Measurements from ENCODE around the gene NQO2.

DNA sequence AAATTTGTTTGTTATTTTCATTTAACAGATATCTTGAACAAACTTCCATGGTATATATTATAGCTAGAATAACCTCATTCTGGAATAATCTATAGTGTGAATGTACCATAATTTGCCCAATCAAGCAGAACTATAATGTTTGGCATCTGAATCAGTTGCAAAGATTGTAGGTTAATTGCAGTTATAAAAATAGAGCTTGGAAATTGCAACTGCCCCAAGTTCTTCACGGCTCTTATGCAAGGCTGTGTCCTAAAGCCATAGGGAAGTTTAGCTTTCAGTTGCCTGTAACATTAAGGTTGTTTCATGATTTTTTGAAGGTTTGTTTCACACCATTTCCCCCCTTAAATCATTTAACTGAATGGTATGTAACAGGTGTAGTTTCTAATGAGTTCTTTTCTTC, 19.4 kb downstream of the NQO2 start:
- TF ChIP-seq, protein P1, sequence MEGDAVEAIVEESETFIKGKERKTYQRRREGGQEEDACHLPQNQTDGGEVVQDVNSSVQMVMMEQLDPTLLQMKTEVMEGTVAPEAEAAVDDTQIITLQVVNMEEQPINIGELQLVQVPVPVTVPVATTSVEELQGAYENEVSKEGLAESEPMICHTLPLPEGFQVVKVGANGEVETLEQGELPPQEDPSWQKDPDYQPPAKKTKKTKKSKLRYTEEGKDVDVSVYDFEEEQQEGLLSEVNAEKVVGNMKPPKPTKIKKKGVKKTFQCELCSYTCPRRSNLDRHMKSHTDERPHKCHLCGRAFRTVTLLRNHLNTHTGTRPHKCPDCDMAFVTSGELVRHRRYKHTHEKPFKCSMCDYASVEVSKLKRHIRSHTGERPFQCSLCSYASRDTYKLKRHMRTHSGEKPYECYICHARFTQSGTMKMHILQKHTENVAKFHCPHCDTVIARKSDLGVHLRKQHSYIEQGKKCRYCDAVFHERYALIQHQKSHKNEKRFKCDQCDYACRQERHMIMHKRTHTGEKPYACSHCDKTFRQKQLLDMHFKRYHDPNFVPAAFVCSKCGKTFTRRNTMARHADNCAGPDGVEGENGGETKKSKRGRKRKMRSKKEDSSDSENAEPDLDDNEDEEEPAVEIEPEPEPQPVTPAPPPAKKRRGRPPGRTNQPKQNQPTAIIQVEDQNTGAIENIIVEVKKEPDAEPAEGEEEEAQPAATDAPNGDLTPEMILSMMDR (IDR thresholded peaks at IDR 0.05 in 8 of 11, conservative IDR thresholded peaks at IDR 0.05 in 3 of 11), result no peak
- TF ChIP-seq POLR2AphosphoS5 (IDR thresholded peaks at IDR 0.05), result no peak
